ENCODE results near the gene GLDC. TPM values are rescaled to one million over a fixed set of nuclear protein-coding genes. Genes with fewer than 3 reads are reported as not detected.
A peak's percentile ranks its signal among the peaks of the same experiment; 100 is the strongest.

The GLDC gene
- total RNA-seq, 1 donor: 0.72 TPM

DNA sequence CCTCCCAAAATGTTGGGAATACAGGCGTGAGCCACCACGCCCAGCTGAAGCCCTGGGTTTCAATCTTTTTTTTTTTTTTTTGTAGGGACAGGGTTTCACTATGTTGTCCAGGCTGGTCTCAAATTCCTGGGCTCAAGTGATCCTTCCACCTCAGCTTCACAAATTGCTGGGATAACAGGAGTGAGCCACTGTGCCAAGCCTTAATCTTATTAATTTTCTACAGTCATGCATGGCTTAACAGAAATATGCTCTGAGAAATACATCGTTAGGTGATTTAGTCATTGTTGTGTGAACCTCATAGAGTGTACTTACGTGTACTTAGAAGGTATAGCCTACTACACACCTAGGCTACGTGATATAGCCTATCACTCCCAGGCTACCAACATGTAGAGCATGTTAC, 31.0 kb downstream of the GLDC start:
- Histone ChIP-seq H4K20me1 (ENCODE audit: insufficient read depth, low read length) (no peaks in the 10 kb centered on the region), H3K4me2 (ENCODE audit: insufficient read depth, low read length) (no peak overlapping the region), H3K9me3 (ENCODE audit: low read depth, low read length) (no peaks in the 10 kb centered on the region), H3K4me1 (ENCODE audit: insufficient read depth, low read length) (no peaks in the 10 kb centered on the region), H3K4me3 (ENCODE audit: insufficient read depth, low read length) (no peak overlapping the region), H3K79me2 (ENCODE audit: insufficient read depth, low read length) (no peaks in the 10 kb centered on the region), H3K36me3 (ENCODE audit: insufficient read depth, low read length) (no peaks in the 10 kb centered on the region), H3K27ac (ENCODE audit: low read depth, low read length) (no peak overlapping the region), H3K27me3 (ENCODE audit: insufficient read depth, low read length) (no peaks in the 10 kb centered on the region), H2AFZ (ENCODE audit: low read length) (no peak overlapping the region)
- DNase-seq (ENCODE audit: insufficient read length, low spot score, missing footprints): no peak
- TF ChIP-seq, protein P1, sequence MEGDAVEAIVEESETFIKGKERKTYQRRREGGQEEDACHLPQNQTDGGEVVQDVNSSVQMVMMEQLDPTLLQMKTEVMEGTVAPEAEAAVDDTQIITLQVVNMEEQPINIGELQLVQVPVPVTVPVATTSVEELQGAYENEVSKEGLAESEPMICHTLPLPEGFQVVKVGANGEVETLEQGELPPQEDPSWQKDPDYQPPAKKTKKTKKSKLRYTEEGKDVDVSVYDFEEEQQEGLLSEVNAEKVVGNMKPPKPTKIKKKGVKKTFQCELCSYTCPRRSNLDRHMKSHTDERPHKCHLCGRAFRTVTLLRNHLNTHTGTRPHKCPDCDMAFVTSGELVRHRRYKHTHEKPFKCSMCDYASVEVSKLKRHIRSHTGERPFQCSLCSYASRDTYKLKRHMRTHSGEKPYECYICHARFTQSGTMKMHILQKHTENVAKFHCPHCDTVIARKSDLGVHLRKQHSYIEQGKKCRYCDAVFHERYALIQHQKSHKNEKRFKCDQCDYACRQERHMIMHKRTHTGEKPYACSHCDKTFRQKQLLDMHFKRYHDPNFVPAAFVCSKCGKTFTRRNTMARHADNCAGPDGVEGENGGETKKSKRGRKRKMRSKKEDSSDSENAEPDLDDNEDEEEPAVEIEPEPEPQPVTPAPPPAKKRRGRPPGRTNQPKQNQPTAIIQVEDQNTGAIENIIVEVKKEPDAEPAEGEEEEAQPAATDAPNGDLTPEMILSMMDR (IDR thresholded peaks at IDR 0.05; ENCODE audit: extremely low read depth, low read depth, low read length): no peak

DNA sequence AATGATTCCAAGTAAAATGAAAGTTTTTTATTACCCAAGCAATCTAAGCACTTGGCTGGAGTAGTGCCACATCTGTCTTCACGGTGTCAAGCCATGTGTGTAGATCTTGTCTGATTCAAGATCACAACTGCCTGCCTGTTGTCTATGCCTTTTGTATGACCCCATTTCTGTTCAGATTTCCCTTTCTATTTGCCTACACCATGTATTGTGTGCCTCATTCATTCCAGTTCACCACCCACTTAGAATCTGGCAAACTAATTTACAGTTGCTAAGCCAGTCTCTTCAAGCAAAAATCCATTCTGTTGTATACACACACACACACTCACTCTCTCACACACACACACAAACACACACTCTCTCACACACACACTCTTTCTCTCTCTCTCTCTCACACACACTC, 33.7 kb downstream of the GLDC start:
- H2AFZ ChIP-seq (ENCODE audit: low read length): no peak overlapping the region
- H3K9me3 ChIP-seq (ENCODE audit: low read depth, low read length): no peaks in the 10 kb centered on the region
- no peaks in the 10 kb centered on the region for H3K36me3 ChIP-seq (ENCODE audit: insufficient read depth, low read length)
- H3K4me2 ChIP-seq (ENCODE audit: insufficient read depth, low read length): no peak overlapping the region
- no peaks in the 10 kb centered on the region for H3K4me1 ChIP-seq (ENCODE audit: insufficient read depth, low read length)
- no peak overlapping the region for H3K27ac ChIP-seq (ENCODE audit: low read depth, low read length)
- no peaks in the 10 kb centered on the region for H4K20me1 ChIP-seq (ENCODE audit: insufficient read depth, low read length)
- TF ChIP-seq, protein P1 (IDR thresholded peaks at IDR 0.05; ENCODE audit: extremely low read depth, low read depth, low read length): no peak
- H3K27me3 ChIP-seq (ENCODE audit: insufficient read depth, low read length): no peaks in the 10 kb centered on the region
- DNase-seq (ENCODE audit: insufficient read length, low spot score, missing footprints): no peak
- H3K4me3 ChIP-seq (ENCODE audit: insufficient read depth, low read length): no peak overlapping the region
- H3K79me2 ChIP-seq (ENCODE audit: insufficient read depth, low read length): no peaks in the 10 kb centered on the region

DNA sequence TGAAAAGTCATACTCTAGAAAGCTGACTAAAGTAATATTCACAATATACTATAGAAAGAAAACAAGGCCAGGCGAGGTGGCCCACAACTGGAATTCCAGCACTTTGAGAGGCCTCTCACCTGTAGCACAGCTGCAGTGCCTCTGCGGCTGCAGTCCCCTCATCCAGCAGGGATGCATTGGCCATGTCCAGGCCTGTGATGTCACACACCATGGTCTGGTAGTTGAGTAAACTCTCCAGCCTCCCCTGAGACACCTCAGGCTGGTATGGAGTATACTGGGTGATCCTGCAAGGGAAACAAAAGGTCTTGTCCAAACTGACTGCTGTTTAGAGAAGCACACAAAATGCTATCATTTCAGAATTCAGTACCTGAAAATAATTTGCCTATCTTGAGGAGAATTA, 35.5 kb downstream of the GLDC start:
- no peaks in the 10 kb centered on the region for H3K4me1 ChIP-seq (ENCODE audit: insufficient read depth, low read length)
- no peak overlapping the region for H3K4me3 ChIP-seq (ENCODE audit: insufficient read depth, low read length)
- H3K27me3 ChIP-seq (ENCODE audit: insufficient read depth, low read length): no peaks in the 10 kb centered on the region
- H4K20me1 ChIP-seq (ENCODE audit: insufficient read depth, low read length): no peaks in the 10 kb centered on the region
- TF ChIP-seq, protein P1 (IDR thresholded peaks at IDR 0.05; ENCODE audit: extremely low read depth, low read depth, low read length): no peak
- H2AFZ ChIP-seq (ENCODE audit: low read length): no peak overlapping the region
- no peak for DNase-seq (ENCODE audit: insufficient read length, low spot score, missing footprints)
- no peak overlapping the region for H3K27ac ChIP-seq (ENCODE audit: low read depth, low read length)
- no peaks in the 10 kb centered on the region for H3K79me2 ChIP-seq (ENCODE audit: insufficient read depth, low read length)
- H3K9me3 ChIP-seq (ENCODE audit: low read depth, low read length): no peaks in the 10 kb centered on the region
- no peaks in the 10 kb centered on the region for H3K36me3 ChIP-seq (ENCODE audit: insufficient read depth, low read length)
- H3K4me2 ChIP-seq (ENCODE audit: insufficient read depth, low read length): no peak overlapping the region

DNA sequence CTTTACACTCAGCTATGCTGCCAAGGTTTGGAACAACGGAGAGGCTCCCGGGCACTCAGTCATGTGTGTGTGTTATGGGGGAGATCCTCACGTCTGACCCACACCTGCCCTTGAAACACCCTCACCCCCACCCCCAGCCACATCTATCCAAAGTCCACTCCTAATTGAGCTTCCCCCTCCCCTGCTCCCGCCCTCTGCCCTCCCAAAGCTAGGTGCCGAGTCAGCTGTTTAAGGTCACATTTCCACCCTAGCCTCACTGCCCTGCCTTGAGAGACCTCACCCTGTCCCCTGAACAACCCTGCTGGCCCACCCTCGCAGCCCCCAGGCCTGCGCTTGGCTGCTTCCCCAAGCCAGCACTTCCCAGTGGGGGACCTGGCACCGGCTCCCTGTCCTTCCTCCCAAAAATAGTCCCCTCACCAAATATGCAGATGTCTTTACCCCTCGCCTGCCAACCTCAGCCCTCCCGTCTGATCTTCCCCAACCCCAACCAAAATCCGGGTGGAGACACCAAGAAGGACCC, 36.0 kb downstream of the GLDC start:
- no peaks in the 10 kb centered on the region for H4K20me1 ChIP-seq (ENCODE audit: insufficient read depth, low read length)
- no peak overlapping the region for H3K27ac ChIP-seq (ENCODE audit: low read depth, low read length)
- no peaks in the 10 kb centered on the region for H3K9me3 ChIP-seq (ENCODE audit: low read depth, low read length)
- H3K4me2 ChIP-seq (ENCODE audit: insufficient read depth, low read length): no peak overlapping the region
- H2AFZ ChIP-seq (ENCODE audit: low read length): no peak overlapping the region
- no peak overlapping the region for H3K4me3 ChIP-seq (ENCODE audit: insufficient read depth, low read length)
- TF ChIP-seq, protein P1 (IDR thresholded peaks at IDR 0.05; ENCODE audit: extremely low read depth, low read depth, low read length): no peak
- H3K36me3 ChIP-seq (ENCODE audit: insufficient read depth, low read length): no peaks in the 10 kb centered on the region
- no peaks in the 10 kb centered on the region for H3K27me3 ChIP-seq (ENCODE audit: insufficient read depth, low read length)
- H3K79me2 ChIP-seq (ENCODE audit: insufficient read depth, low read length): no peaks in the 10 kb centered on the region
- peak; percentile 21 for DNase-seq (ENCODE audit: insufficient read length, low spot score, missing footprints)
- no peaks in the 10 kb centered on the region for H3K4me1 ChIP-seq (ENCODE audit: insufficient read depth, low read length)
